ENCODE results near the gene ELAVL4. TPM values are rescaled to one million over a fixed set of nuclear protein-coding genes. Genes with fewer than 3 reads are reported as not detected.

The ELAVL4 gene
- total and polyA plus RNA-seq, 2 of the 8 experiments (the other 6 are each of a cell fraction or from before 2014, with no cell fraction given), result 0.21 to 0.89 TPM

- ChIA-PET POLR2A (ENCODE audit: partially characterized antibody) (no interaction called here), CTCF (ENCODE audit: partially characterized antibody) (interaction anchor here (1.3 kb wide), 1 partner anchor 91 kb away, joined by 3 read pairs; no protein-coding TSS in a partner anchor)
- H3K9me3 ChIP-seq (ENCODE audit: insufficient read depth in 2 of 2, low read depth in 1 of 2, low read length in 1 of 2), result no peaks in the 10 kb centered on the region
- no peak overlapping the region for H4K91ac ChIP-seq (replicated peaks; ENCODE audit: insufficient read length, low read length)
- TF ChIP-seq POLR2A (IDR thresholded peaks at IDR 0.05; ENCODE audit: control extremely low read depth in 1 of 2, low read depth in 2 of 2, low read length in 2 of 2) (no peak), RNF2 (IDR thresholded peaks at IDR 0.05; ENCODE audit: borderline replicate concordance, low read depth, low read length, missing control alignments, poor library complexity, severe bottlenecking) (no peak), POLR2AphosphoS5 (IDR thresholded peaks at IDR 0.05; ENCODE audit: low read depth, low read length) (no peak), KDM4A (IDR thresholded peaks at IDR 0.05; ENCODE audit: low read depth, low read length, severe bottlenecking) (no peak), BCL11A (IDR thresholded peaks at IDR 0.05; ENCODE audit: low read depth in 2 of 2, low read length in 2 of 2) (no peak), KDM5A (IDR thresholded peaks at IDR 0.05; ENCODE audit: low read length) (no peak), NANOG (IDR thresholded peaks at IDR 0.05; ENCODE audit: insufficient read depth, low read depth, low read length, poor library complexity, severe bottlenecking) (no peak), CREB1 (IDR thresholded peaks at IDR 0.05) (no peak)
- TF ChIP-seq, protein P1, sequence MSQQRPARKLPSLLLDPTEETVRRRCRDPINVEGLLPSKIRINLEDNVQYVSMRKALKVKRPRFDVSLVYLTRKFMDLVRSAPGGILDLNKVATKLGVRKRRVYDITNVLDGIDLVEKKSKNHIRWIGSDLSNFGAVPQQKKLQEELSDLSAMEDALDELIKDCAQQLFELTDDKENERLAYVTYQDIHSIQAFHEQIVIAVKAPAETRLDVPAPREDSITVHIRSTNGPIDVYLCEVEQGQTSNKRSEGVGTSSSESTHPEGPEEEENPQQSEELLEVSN (IDR thresholded peaks at IDR 0.05), result no peak
- no peak overlapping the region for H4K5ac ChIP-seq (ENCODE audit: insufficient read length, low read depth, low read length)
- no peak overlapping the region for H3K56ac ChIP-seq (replicated peaks; ENCODE audit: insufficient read length, low read depth, low read length)
- no peaks in the 10 kb centered on the region for H3K23me2 ChIP-seq (ENCODE audit: low read depth, low read length)
- H3K14ac ChIP-seq (ENCODE audit: insufficient read length), result no peak overlapping the region
- no peak overlapping the region for H2AFZ ChIP-seq (ENCODE audit: low read length)
- H3K4me3 ChIP-seq (ENCODE audit: extremely low read depth in 1 of 4, insufficient read depth in 2 of 4, low read depth in 3 of 4, low read length in 4 of 4), result no peak overlapping the region
- H2BK15ac ChIP-seq (ENCODE audit: low read length), result no peak overlapping the region
- no peak overlapping the region for H2BK12ac ChIP-seq (ENCODE audit: low read depth, low read length)
- H2AK5ac ChIP-seq (ENCODE audit: low read depth, low read length), result no peak overlapping the region
- whole genome bisulfite sequencing, 2 experiments (ENCODE audit: extremely low coverage in 1 of 2, insufficient coverage in 1 of 2, insufficient read length in 1 of 2, insufficient replicate concordance in 2 of 2, low coverage in 1 of 2, low lambda C conversion rate in 2 of 2, missing lambda C conversion rate in 1 of 2), result 93% methylated on average over 1 of the region's 1 CpG; no CpG with 5 or more reads in 1 of the 2 experiments
- H4K8ac ChIP-seq (ENCODE audit: extremely low read depth, insufficient read depth, low read length), result no peak overlapping the region
- DNase-seq (ENCODE audit: low read depth in 1 of 2, low spot score in 2 of 2), result no peak
- no peak overlapping the region for H2BK120ac ChIP-seq (replicated peaks; ENCODE audit: low read depth, low read length)
- no peaks in the 10 kb centered on the region for H3K79me1 ChIP-seq (ENCODE audit: low read depth, low read length)
- no peak overlapping the region for H2BK20ac ChIP-seq (ENCODE audit: low read length)
- H4K20me1 ChIP-seq (replicated peaks in 1 of 2; ENCODE audit: control insufficient read depth in 1 of 2, insufficient read depth in 2 of 2, low read length in 2 of 2), result no peaks in the 10 kb centered on the region
- no peaks in the 10 kb centered on the region for H3K79me2 ChIP-seq (ENCODE audit: control insufficient read depth in 1 of 2, insufficient read depth in 2 of 2, low read length in 2 of 2)
- H3K18ac ChIP-seq (ENCODE audit: extremely low read depth, low read length), result no peak overlapping the region
- H3K27ac ChIP-seq (ENCODE audit: low read depth, low read length), result no peak overlapping the region
- H3K4ac ChIP-seq (replicated peaks; ENCODE audit: insufficient read length, low read depth, low read length), result no peak overlapping the region
- no peak overlapping the region for H3K4me2 ChIP-seq (ENCODE audit: insufficient read depth in 1 of 2, low read depth in 2 of 2, low read length in 2 of 2)
- H2BK5ac ChIP-seq (ENCODE audit: low read depth, low read length), result no peak overlapping the region
- no peak for FAIRE-seq
- no peak overlapping the region for H3K9ac ChIP-seq (replicated peaks in 1 of 4; ENCODE audit: extremely low read depth in 1 of 4, low read depth in 3 of 4, low read length in 3 of 4)
- no peak overlapping the region for H3K23ac ChIP-seq (ENCODE audit: insufficient read length)
- 0 out of 7 replicates have a peak, but pooled peaks cover 0 to 2% (median 0%) of the 10 kb centered on the region in 4 experiments for H3K4me1 ChIP-seq (replicated peaks in 1 of 4; ENCODE audit: control insufficient read depth in 3 of 4, insufficient read depth in 4 of 4, low read length in 3 of 4)
- no peaks in the 10 kb centered on the region for H3K36me3 ChIP-seq (ENCODE audit: control insufficient read depth in 2 of 4, insufficient read depth in 4 of 4, low read length in 3 of 4)
- no peaks in the 10 kb centered on the region for H3K27me3 ChIP-seq (replicated peaks in 1 of 4; ENCODE audit: control insufficient read depth in 3 of 4, extremely low read depth in 1 of 4, insufficient read depth in 3 of 4, low read length in 3 of 4)
Measured at GRCh38 chr1:50180367-50180766, 71.6 kb downstream of the ELAVL4 start.
